Measurements from ENCODE around the gene RNF213.

DNA sequence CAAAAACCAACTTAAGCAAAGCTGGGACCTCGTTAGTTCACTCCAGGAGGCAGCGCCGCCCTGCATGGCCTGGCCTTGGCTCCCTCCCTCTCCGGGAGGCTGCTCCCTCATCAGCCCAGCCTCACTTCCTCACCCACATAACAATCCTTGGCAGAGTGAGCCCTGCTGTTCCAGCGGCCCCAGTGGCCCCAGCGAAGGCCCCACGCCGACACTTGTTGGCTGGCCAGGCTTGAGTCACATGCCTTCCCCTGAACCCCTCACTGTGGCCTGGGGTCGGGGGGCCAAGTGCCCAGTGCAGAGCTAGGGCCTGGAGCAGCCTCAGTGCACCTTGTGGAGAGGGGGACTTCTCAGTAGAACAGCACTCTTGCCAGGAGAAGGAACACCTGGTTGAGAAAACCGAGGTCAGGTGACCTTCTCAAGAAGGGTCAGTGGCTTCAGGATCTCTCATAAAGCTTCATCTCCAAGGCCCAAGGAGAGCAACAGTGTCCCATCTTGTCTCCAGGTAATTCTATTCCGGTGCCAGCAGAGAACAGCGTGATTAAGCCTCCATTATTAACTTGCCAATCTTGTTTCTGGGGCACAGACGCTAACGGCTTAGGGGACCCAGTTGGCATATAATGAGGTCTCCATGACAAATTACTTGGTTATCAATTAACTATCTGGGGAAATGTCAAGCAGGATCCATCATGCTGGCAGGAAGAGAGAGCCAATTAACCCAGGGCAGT is 181.1 kb downstream of the RNF213 start:
- no peak for TF ChIP-seq CTCF (conservative IDR thresholded peaks at IDR 0.05; ENCODE audit: low read depth, low read length)
- TF ChIP-seq EZH2 (IDR thresholded peaks at IDR 0.05; ENCODE audit: low read length, unreplicated experiment), result no peak
